ENCODE results near the gene GSC. TPM values are rescaled to one million over a fixed set of nuclear protein-coding genes. Genes with fewer than 3 reads are reported as not detected.

The GSC gene
- total RNA-seq (not detected), polyA plus RNA-seq (not detected)
- long read RNA-seq, donor 1, result 0 reads
- long read RNA-seq, donor 2, partial matches to known transcripts, result 0 of 1 reads
- long read RNA-seq, donor 2, other reads (novel, unspliced or antisense), result 0 of 1 reads

GRCh38 chr14:94769391-94770250, at the start of gene GSC:
TSS of gene GSC (minus strand) at chr14:94770113. CDS start at chr14:94770015, 98 bp downstream.
- peak; percentile 62 for DNase-seq
- H3K36me3 ChIP-seq, result no peaks in the 10 kb centered on the region
- intact Hi-C loops (cut with DNase I; ENCODE audit: low total_unique reads), result no loop called here
- no peaks in the 10 kb centered on the region for H3K9me3 ChIP-seq
- no peak for TF ChIP-seq CTCF (IDR thresholded peaks at IDR 0.05 in 8 of 11, conservative IDR thresholded peaks at IDR 0.05 in 3 of 11)
- no peak for TF ChIP-seq POLR2A (IDR thresholded peaks at IDR 0.05)
- no peak for TF ChIP-seq POLR2AphosphoS5 (IDR thresholded peaks at IDR 0.05)
- peaks cover 12 to 100% (median 98%) of the 10 kb centered on the region in 7 donors for H3K27me3 ChIP-seq (replicated peaks in 1 of 7)
- peaks cover 7 to 59% (median 31%) of the 10 kb centered on the region in 6 donors for H3K4me1 ChIP-seq
- no peak within 1 kb of the TSS for H3K27ac ChIP-seq
- peak within 1 kb of the TSS; percentile 34 to 70 (median 51) for H3K4me3 ChIP-seq
- 0 to 5% (median 2%) methylated on average over 49 to 96 of the region's 96 CpGs for WGBS, 5 donors

DNA sequence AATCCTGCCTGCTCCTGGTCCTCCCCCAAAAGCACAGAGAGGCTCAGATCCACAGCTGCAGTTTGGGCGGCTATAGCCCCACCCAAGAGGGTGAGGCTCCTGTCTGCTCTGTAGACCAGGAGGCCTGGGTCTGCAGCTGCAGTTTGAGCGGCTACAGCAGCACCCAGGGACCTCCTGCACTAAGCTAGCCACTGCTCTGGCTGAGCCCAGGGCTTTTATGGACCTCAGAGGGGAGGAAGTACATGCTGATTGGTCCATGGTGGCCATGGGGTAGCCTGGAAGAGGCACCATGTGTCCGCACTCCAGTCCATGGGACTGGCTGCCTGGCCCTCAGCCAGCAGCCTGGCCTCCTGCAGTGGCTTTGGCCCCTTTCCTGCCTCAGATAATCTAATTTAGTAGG, 49.6 kb upstream of the GSC start:
- TF ChIP-seq CTCF (IDR thresholded peaks at IDR 0.05 in 8 of 11, conservative IDR thresholded peaks at IDR 0.05 in 3 of 11) (no peak), POLR2AphosphoS5 (IDR thresholded peaks at IDR 0.05) (no peak), POLR2A (IDR thresholded peaks at IDR 0.05) (no peak)
- Histone ChIP-seq H3K27me3 (replicated peaks in 1 of 7) (peaks cover 0 to 59% (median 0%) of the 10 kb centered on the region in 7 donors), H3K4me1 (no peaks in the 10 kb centered on the region), H3K36me3 (no peaks in the 10 kb centered on the region), H3K4me3 (no peak overlapping the region), H3K9me3 (peaks cover 0 to 32% (median 14%) of the 10 kb centered on the region in 8 donors), H3K27ac (no peak overlapping the region)
- 52 to 84% (median 58%) methylated on average over 1 to 3 of the region's 3 CpGs for WGBS, 5 donors
- no peak for DNase-seq
- intact Hi-C loops (cut with DNase I; ENCODE audit: low total_unique reads), result no loop called here

GRCh38 chr14:94816113-94816512, 46.2 kb upstream of the GSC start:
- no peaks in the 10 kb centered on the region for H3K36me3 ChIP-seq
- no peak overlapping the region for H3K4me3 ChIP-seq
- H3K4me1 ChIP-seq, result no peaks in the 10 kb centered on the region
- no peak for TF ChIP-seq POLR2AphosphoS5 (IDR thresholded peaks at IDR 0.05)
- no peak for TF ChIP-seq POLR2A (IDR thresholded peaks at IDR 0.05)
- TF ChIP-seq CTCF (IDR thresholded peaks at IDR 0.05 in 8 of 11, conservative IDR thresholded peaks at IDR 0.05 in 3 of 11), result no peak
- peaks cover 0 to 28% (median 13%) of the 10 kb centered on the region in 8 donors for H3K9me3 ChIP-seq
- H3K27ac ChIP-seq, result no peak overlapping the region
- DNase-seq, result no peak
- intact Hi-C loops (cut with DNase I; ENCODE audit: low total_unique reads), result no loop called here
- 26 to 43% (median 34%) methylated on average over 6 of the region's 6 CpGs for WGBS, 5 donors
- peaks cover 0 to 46% (median 0%) of the 10 kb centered on the region in 7 donors for H3K27me3 ChIP-seq (replicated peaks in 1 of 7)

DNA sequence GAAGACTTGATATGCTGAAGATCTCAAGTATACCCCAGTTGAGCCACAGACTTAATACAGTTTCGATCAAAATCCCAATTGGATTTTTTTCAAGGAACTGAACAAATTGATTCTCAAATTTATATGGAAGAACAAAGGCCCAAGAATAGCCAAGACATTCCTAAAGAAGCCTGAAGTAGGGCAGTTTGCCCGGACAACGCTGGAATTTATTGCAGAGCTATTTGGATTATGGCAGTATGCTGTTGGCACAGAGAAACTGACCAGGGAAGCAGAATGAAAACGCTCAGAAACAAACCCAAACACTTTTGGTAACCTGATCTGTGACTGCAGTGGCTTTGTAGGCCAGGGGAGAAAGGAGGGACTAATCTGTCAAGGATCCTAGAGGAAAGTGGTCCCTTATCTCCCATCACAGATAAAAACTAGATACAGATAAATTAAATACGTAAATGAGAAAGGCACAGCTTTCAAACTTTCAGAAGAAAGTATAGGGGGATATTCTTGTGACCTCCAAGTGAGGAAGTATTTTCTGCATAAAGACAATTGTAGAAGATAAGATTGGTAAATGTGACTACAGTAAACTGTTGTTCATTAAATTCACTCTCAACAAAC, 35.9 kb upstream of the GSC start:
- intact Hi-C loops (cut with DNase I; ENCODE audit: low total_unique reads), result no loop called here
- H3K27ac ChIP-seq, result no peak overlapping the region
- H3K4me1 ChIP-seq, result no peaks in the 10 kb centered on the region
- no peak overlapping the region for H3K4me3 ChIP-seq
- TF ChIP-seq CTCF (IDR thresholded peaks at IDR 0.05 in 8 of 11, conservative IDR thresholded peaks at IDR 0.05 in 3 of 11), result no peak
- no peak for TF ChIP-seq POLR2A (IDR thresholded peaks at IDR 0.05)
- TF ChIP-seq POLR2AphosphoS5 (IDR thresholded peaks at IDR 0.05), result no peak
- no peaks in the 10 kb centered on the region for H3K9me3 ChIP-seq
- DNase-seq, result no peak
- no peaks in the 10 kb centered on the region for H3K36me3 ChIP-seq
- WGBS, 5 donors, result 44 to 52% (median 45%) methylated on average over 5 of the region's 5 CpGs
- H3K27me3 ChIP-seq (replicated peaks in 1 of 7), result peaks cover 0 to 21% (median 0%) of the 10 kb centered on the region in 7 donors

Measured in spleen (tissue), 13 donors.